Measurements from ENCODE around the gene SRPK2. TPM values are rescaled to one million over a fixed set of nuclear protein-coding genes. Genes with fewer than 3 reads are reported as not detected.

The SRPK2 gene
- total and polyA plus RNA-seq, 2 of the 8 experiments (the other 6 are each of a cell fraction or from before 2014, with no cell fraction given) = 10.0 to 47.1 TPM

DNA sequence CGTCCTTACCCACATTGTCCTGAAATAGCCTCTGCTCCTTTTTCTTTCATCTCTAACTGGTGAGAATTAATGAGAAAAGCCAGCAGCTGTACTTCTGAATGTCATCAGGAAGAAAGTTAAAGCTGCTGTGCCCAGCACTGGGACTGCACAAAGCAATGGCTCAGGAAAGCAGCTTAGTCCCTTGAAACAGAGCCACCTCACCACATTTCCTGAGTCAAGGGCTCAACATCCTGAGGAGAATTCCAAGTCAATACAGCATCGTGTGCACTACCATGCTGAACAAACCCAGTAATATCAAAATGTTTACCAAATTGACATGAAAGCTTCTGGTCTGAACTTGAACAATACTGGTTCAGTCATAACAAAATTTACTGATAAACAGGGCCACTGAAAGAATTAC lies 234.6 kb downstream of the SRPK2 start:
- no peaks in the 10 kb centered on the region for H3K4me1 ChIP-seq (replicated peaks in 1 of 4; ENCODE audit: control insufficient read depth in 3 of 4, insufficient read depth in 4 of 4, low read length in 3 of 4)
- WGBS, 2 experiments (ENCODE audit: extremely low coverage in 1 of 2, insufficient coverage in 1 of 2, insufficient read length in 1 of 2, insufficient replicate concordance in 2 of 2, low coverage in 1 of 2, low lambda C conversion rate in 2 of 2, missing lambda C conversion rate in 1 of 2) = 92% methylated on average over 2 of the region's 2 CpGs; no CpG with 5 or more reads in 1 of the 2 experiments
- H4K20me1 ChIP-seq (replicated peaks in 1 of 2; ENCODE audit: control insufficient read depth in 1 of 2, insufficient read depth in 2 of 2, low read length in 2 of 2) = no peaks in the 10 kb centered on the region
- FAIRE-seq (no peak), DNase-seq (ENCODE audit: low read depth in 1 of 2, low spot score in 2 of 2) (no peak)
- H3K4me3 ChIP-seq (ENCODE audit: extremely low read depth in 1 of 4, insufficient read depth in 2 of 4, low read depth in 3 of 4, low read length in 4 of 4) = no peak overlapping the region
- no peak overlapping the region for H2AFZ ChIP-seq (ENCODE audit: low read length)
- H3K79me2 ChIP-seq (ENCODE audit: control insufficient read depth in 1 of 2, insufficient read depth in 2 of 2, low read length in 2 of 2) = no peaks in the 10 kb centered on the region
- no peaks in the 10 kb centered on the region for H3K79me1 ChIP-seq (ENCODE audit: low read depth, low read length)
- no peak overlapping the region for H2BK20ac ChIP-seq (ENCODE audit: low read length)
- no peak overlapping the region for H2AK5ac ChIP-seq (ENCODE audit: low read depth, low read length)
- H3K27me3 ChIP-seq (replicated peaks in 1 of 4; ENCODE audit: control insufficient read depth in 3 of 4, extremely low read depth in 1 of 4, insufficient read depth in 3 of 4, low read length in 3 of 4) = no peaks in the 10 kb centered on the region
- no peak overlapping the region for H3K56ac ChIP-seq (replicated peaks; ENCODE audit: insufficient read length, low read depth, low read length)
- no peak overlapping the region for H3K14ac ChIP-seq (ENCODE audit: insufficient read length)
- no peak overlapping the region for H3K4ac ChIP-seq (replicated peaks; ENCODE audit: insufficient read length, low read depth, low read length)
- no peak overlapping the region for H4K91ac ChIP-seq (replicated peaks; ENCODE audit: insufficient read length, low read length)
- H2BK12ac ChIP-seq (ENCODE audit: low read depth, low read length) = no peak overlapping the region
- H4K8ac ChIP-seq (ENCODE audit: extremely low read depth, insufficient read depth, low read length) = no peak overlapping the region
- no peak overlapping the region for H3K18ac ChIP-seq (ENCODE audit: extremely low read depth, low read length)
- H3K23me2 ChIP-seq (ENCODE audit: low read depth, low read length) = no peaks in the 10 kb centered on the region
- H3K9ac ChIP-seq (replicated peaks in 1 of 4; ENCODE audit: extremely low read depth in 1 of 4, low read depth in 3 of 4, low read length in 3 of 4) = no peak overlapping the region
- H3K23ac ChIP-seq (ENCODE audit: insufficient read length) = no peak overlapping the region
- no peaks in the 10 kb centered on the region for H3K36me3 ChIP-seq (ENCODE audit: control insufficient read depth in 2 of 4, insufficient read depth in 4 of 4, low read length in 3 of 4)
- no peak overlapping the region for H2BK5ac ChIP-seq (ENCODE audit: low read depth, low read length)
- no peaks in the 10 kb centered on the region for H3K9me3 ChIP-seq (ENCODE audit: insufficient read depth in 2 of 2, low read depth in 1 of 2, low read length in 1 of 2)
- no peak overlapping the region for H3K4me2 ChIP-seq (ENCODE audit: insufficient read depth in 1 of 2, low read depth in 2 of 2, low read length in 2 of 2)
- no peak overlapping the region for H3K27ac ChIP-seq (ENCODE audit: low read depth, low read length)
- H4K5ac ChIP-seq (ENCODE audit: insufficient read length, low read depth, low read length) = no peak overlapping the region
- TF ChIP-seq POLR2AphosphoS5 (IDR thresholded peaks at IDR 0.05; ENCODE audit: low read depth, low read length) = no peak
- no peak for TF ChIP-seq CEBPB (IDR thresholded peaks at IDR 0.05; ENCODE audit: low read depth, low read length)
- no peak for TF ChIP-seq BACH1 (IDR thresholded peaks at IDR 0.05; ENCODE audit: low read length)
- TF ChIP-seq KDM1A (IDR thresholded peaks at IDR 0.05; ENCODE audit: borderline replicate concordance, low read length) = no peak
- TF ChIP-seq EP300 (IDR thresholded peaks at IDR 0.05; ENCODE audit: borderline replicate concordance in 1 of 2, low read depth in 2 of 2, low read length in 2 of 2) = no peak
- TF ChIP-seq MAFK (IDR thresholded peaks at IDR 0.05; ENCODE audit: low read depth, low read length) = no peak
- no peak for TF ChIP-seq SIN3A (conservative IDR thresholded peaks at IDR 0.05 in 1 of 2, IDR thresholded peaks at IDR 0.05 in 1 of 2; ENCODE audit: low read depth in 1 of 2, low read length in 2 of 2)
- no peak for TF ChIP-seq FOSL1 (IDR thresholded peaks at IDR 0.05; ENCODE audit: insufficient read depth, low read depth, low read length)
- H2BK120ac ChIP-seq (replicated peaks; ENCODE audit: low read depth, low read length) = no peak overlapping the region
- ChIA-PET CTCF (ENCODE audit: partially characterized antibody) (interaction anchor here (1.2 to 2.9 kb wide), 8 partner anchors 11 to 189 kb away, joined by 3 to 15 read pairs (median 5); no protein-coding TSS in a partner anchor), POLR2A (ENCODE audit: partially characterized antibody) (interaction anchor here (0.6 kb wide), 1 partner anchor 98 kb away, joined by 3 read pairs; no protein-coding TSS in a partner anchor)
- no peak overlapping the region for H2BK15ac ChIP-seq (ENCODE audit: low read length)
